HepG2 (cell line): ENCODE results near the gene OAF. TPM values are rescaled to one million over a fixed set of nuclear protein-coding genes. Genes with fewer than 3 reads are reported as not detected.

Source experiments
- AGO1 ChIP-seq: fragments of 200-400 bp; formaldehyde crosslinking; IDR thresholded peaks from 2 replicates; pipeline ENCODE4 v1.6.1; 2017; ENCODE audit warnings: mild to moderate bottlenecking, low read depth, low read length, moderate library complexity; ENCODE audit not compliant: poor library complexity, severe bottlenecking
- CC2D1A ChIP-seq: sonication (generic); formaldehyde crosslinking; IDR thresholded peaks from 2 replicates; pipeline ENCODE4 v1.8.1; 2023; ENCODE audit warnings: mild to moderate bottlenecking, missing genetic modification reagents
- ETV6 ChIP-seq: sonication (generic); formaldehyde crosslinking; conservative IDR thresholded peaks from 2 replicates; pipeline ENCODE4 v1.4.0; 2020; ENCODE audit warnings: missing genetic modification reagents
- FOSL1 ChIP-seq: sonication (generic); formaldehyde crosslinking; IDR thresholded peaks from 2 replicates; pipeline ENCODE4 v1.9.0; 2021; ENCODE audit warnings: missing genetic modification reagents, borderline replicate concordance
- KDM5B ChIP-seq: sonication (generic); formaldehyde crosslinking; IDR thresholded peaks from 2 replicates; pipeline ENCODE4 v1.4.0; 2020; ENCODE audit warnings: missing genetic modification reagents, mild to moderate bottlenecking, borderline replicate concordance
- MED1 ChIP-seq: sonication (generic); formaldehyde crosslinking; IDR thresholded peaks from 2 replicates; pipeline ENCODE4 v1.4.0; 2020; ENCODE audit warnings: missing genetic modification reagents
- PAWR ChIP-seq: sonication (generic); formaldehyde crosslinking; IDR thresholded peaks from 2 replicates; pipeline ENCODE4 v1.4.0; 2020; ENCODE audit warnings: missing genetic modification reagents, mild to moderate bottlenecking, borderline replicate concordance
- PCBP2 ChIP-seq: fragments of 200-400 bp; formaldehyde crosslinking; optimal IDR thresholded peaks from 2 replicates; pipeline ENCODE3; 2018; ENCODE audit warnings: low read length, low read depth; ENCODE audit not compliant: poor library complexity, severe bottlenecking
- SMAD1 ChIP-seq: sonication (generic); formaldehyde crosslinking; IDR thresholded peaks from 2 replicates; pipeline ENCODE4 v1.4.0; 2020; ENCODE audit warnings: missing genetic modification reagents, low read depth, mild to moderate bottlenecking, borderline replicate concordance
- SNAPC2 ChIP-seq: sonication (generic); formaldehyde crosslinking; IDR thresholded peaks from 2 replicates; pipeline ENCODE4 v1.8.1; 2022; ENCODE audit warnings: mild to moderate bottlenecking, missing genetic modification reagents
- ZFP62 ChIP-seq: sonication (generic); formaldehyde crosslinking; IDR thresholded peaks from 2 replicates; pipeline ENCODE4 v1.4.0; 2020; ENCODE audit warnings: missing genetic modification reagents
- ZFX ChIP-seq: sonication (generic); formaldehyde crosslinking; IDR thresholded peaks from 2 replicates; pipeline ENCODE4 v1.4.0; 2020; ENCODE audit warnings: mild to moderate bottlenecking, low read depth, missing genetic modification reagents, moderate library complexity
- ZNF274 ChIP-seq: sonication (generic); formaldehyde crosslinking; IDR thresholded peaks from 2 replicates; pipeline ENCODE4 v1.5.1; 2020; ENCODE audit warnings: mild to moderate bottlenecking, missing genetic modification reagents
- ZNF337 ChIP-seq: sonication (generic); formaldehyde crosslinking; IDR thresholded peaks from 2 replicates; pipeline ENCODE4 v1.5.1; 2020; ENCODE audit warnings: missing genetic modification reagents, low read depth, mild to moderate bottlenecking, borderline replicate concordance
- ZNF614 ChIP-seq: IDR thresholded peaks from 2 replicates; pipeline ENCODE4 v1.6.1; 2018; ENCODE audit warnings: missing biosample characterization, missing genetic modification reagents, inconsistent platforms, borderline replicate concordance
- ZSCAN21 ChIP-seq: sonication (generic); formaldehyde crosslinking; IDR thresholded peaks from 2 replicates; pipeline ENCODE4 v1.8.0; 2022; ENCODE audit warnings: mild to moderate bottlenecking, missing genetic modification reagents, moderate library complexity, borderline replicate concordance
- polyA plus RNA-seq, 8 experiments: library from polyadenylated mRNA; depleted of rRNA in 3 of 8; stranded (reverse) in 7 of 8; unstranded in 1 of 8; fragments of >200 nt; fragmentation: Illumina TruSeq in 4 of 8; extraction: Trizol in 4 of 8; gene quantifications; 2 replicates each; pipeline versions ENCODE4 v1.2.1 to v1.2.3, GENCODE V29; 2011 to 2016; ENCODE audit warnings: low read depth in 4 of 8, missing spikeins in 1 of 8, mixed read lengths in 1 of 8; ENCODE audit not compliant: insufficient read depth in 1 of 8
- total RNA-seq, 5 experiments: library from RNA; depleted of rRNA; stranded (reverse); fragments of >200 nt; fragmentation: Illumina TruSeq; extraction: Trizol; gene quantifications; 2 replicates each; pipeline ENCODE4 v1.2.3, GENCODE V29; 2016; ENCODE audit warnings: low read depth in 1 of 5
- TF ChIP-seq, protein P1 (sequence below): IDR thresholded peaks from 2 replicates; pipeline ENCODE4 v1.6.1; 2018; ENCODE audit warnings: missing genetic modification reagents, mild to moderate bottlenecking, missing compliant biosample characterization
- TF ChIP-seq, protein P2 (sequence below): fragments of 450-650 bp; IDR thresholded peaks from 2 replicates; pipeline ENCODE4 v1.6.1; 2016
- TF ChIP-seq, protein P3 (sequence below): sonication (generic); formaldehyde crosslinking; IDR thresholded peaks from 2 replicates; pipeline ENCODE4 v1.5.0; 2020; ENCODE audit warnings: mild to moderate bottlenecking, missing genetic modification reagents
- TF ChIP-seq, protein P4 (sequence below): sonication (generic); formaldehyde crosslinking; IDR thresholded peaks from 2 replicates; pipeline ENCODE4 v1.5.0; 2020; ENCODE audit warnings: missing genetic modification reagents
- TF ChIP-seq, protein P5 (sequence below): sonication (generic); formaldehyde crosslinking; IDR thresholded peaks from 2 replicates; pipeline ENCODE4 v1.9.0; 2021; ENCODE audit warnings: missing genetic modification reagents, borderline replicate concordance

Gene OAF
- total and polyA plus RNA-seq, 2 of the 13 experiments (the other 11 are each of a cell fraction or from before 2014, with no cell fraction given), result 63.7 to 94.6 TPM

DNA sequence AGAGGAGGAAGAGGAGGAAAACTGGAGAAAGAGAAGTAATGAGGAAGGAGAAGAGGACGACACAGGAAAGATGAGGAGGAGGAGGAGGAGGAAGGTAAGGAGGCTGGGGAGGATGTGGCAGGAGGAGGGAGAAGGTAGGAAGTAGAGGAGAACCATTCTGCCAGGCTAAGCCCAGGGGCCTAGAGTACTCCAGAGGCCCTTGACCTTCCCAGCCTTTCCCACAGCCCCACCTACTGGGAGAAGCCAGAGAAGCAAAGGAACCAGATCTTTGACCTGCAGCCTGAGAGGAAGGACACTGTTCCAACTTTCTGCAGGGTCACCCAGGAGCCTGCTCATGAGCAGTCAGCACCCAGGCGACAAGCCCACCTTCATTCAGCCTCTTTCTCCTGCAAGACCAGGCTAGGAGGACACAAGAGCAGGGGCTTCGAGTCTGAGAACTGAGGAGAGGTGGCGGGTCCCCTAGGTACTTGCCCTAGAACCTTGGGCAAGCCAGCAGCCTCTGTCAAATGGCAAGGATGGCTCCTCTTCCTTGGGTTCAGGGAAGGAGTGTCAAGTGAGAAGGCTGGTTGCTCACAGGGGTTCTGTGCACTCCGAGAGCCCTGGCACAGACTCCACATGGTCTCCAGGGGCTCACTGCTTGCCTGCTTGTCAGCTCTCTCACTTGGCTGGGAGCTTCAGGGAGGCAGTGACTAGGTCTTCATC lies 27.9 kb upstream of the OAF start (continued):
- peak; percentile 66; the same call in 1 of the 2 replicates for TF ChIP-seq ZNF614 (CRISPR knock-in tag)
- no peak for TF ChIP-seq ZNF337 (CRISPR knock-in tag)
- TF ChIP-seq PCBP2, result peak; percentile 78
- TF ChIP-seq, protein P1, sequence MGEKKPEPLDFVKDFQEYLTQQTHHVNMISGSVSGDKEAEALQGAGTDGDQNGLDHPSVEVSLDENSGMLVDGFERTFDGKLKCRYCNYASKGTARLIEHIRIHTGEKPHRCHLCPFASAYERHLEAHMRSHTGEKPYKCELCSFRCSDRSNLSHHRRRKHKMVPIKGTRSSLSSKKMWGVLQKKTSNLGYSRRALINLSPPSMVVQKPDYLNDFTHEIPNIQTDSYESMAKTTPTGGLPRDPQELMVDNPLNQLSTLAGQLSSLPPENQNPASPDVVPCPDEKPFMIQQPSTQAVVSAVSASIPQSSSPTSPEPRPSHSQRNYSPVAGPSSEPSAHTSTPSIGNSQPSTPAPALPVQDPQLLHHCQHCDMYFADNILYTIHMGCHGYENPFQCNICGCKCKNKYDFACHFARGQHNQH (CRISPR knock-in tag), result peak; percentile 53; the same call in 1 of the 2 replicates
- TF ChIP-seq ZFX (CRISPR knock-in tag), result peak; percentile 86
- TF ChIP-seq, protein P2, sequence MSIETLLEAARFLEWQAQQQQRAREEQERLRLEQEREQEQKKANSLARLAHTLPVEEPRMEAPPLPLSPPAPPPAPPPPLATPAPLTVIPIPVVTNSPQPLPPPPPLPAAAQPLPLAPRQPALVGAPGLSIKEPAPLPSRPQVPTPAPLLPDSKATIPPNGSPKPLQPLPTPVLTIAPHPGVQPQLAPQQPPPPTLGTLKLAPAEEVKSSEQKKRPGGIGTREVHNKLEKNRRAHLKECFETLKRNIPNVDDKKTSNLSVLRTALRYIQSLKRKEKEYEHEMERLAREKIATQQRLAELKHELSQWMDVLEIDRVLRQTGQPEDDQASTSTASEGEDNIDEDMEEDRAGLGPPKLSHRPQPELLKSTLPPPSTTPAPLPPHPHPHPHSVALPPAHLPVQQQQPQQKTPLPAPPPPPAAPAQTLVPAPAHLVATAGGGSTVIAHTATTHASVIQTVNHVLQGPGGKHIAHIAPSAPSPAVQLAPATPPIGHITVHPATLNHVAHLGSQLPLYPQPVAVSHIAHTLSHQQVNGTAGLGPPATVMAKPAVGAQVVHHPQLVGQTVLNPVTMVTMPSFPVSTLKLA, result no peak
- TF ChIP-seq PAWR, result no peak
- TF ChIP-seq, protein P3, sequence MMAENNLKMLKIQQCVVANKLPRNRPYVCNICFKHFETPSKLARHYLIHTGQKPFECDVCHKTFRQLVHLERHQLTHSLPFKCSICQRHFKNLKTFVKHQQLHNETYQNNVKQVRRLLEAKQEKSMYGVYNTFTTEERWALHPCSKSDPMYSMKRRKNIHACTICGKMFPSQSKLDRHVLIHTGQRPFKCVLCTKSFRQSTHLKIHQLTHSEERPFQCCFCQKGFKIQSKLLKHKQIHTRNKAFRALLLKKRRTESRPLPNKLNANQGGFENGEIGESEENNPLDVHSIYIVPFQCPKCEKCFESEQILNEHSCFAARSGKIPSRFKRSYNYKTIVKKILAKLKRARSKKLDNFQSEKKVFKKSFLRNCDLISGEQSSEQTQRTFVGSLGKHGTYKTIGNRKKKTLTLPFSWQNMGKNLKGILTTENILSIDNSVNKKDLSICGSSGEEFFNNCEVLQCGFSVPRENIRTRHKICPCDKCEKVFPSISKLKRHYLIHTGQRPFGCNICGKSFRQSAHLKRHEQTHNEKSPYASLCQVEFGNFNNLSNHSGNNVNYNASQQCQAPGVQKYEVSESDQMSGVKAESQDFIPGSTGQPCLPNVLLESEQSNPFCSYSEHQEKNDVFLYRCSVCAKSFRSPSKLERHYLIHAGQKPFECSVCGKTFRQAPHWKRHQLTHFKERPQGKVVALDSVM (CRISPR knock-in tag), result no peak
- peak; percentile 65 for TF ChIP-seq MED1 (CRISPR knock-in tag)
- TF ChIP-seq ZFP62 (CRISPR knock-in tag), result no peak
- TF ChIP-seq, protein P4, sequence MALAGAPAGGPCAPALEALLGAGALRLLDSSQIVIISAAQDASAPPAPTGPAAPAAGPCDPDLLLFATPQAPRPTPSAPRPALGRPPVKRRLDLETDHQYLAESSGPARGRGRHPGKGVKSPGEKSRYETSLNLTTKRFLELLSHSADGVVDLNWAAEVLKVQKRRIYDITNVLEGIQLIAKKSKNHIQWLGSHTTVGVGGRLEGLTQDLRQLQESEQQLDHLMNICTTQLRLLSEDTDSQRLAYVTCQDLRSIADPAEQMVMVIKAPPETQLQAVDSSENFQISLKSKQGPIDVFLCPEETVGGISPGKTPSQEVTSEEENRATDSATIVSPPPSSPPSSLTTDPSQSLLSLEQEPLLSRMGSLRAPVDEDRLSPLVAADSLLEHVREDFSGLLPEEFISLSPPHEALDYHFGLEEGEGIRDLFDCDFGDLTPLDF, result no peak
- 0 out of 2 replicates have a peak, but pooled peaks have one; percentile 59 for TF ChIP-seq ZNF274 (CRISPR knock-in tag)
- TF ChIP-seq FOSL1 (CRISPR knock-in tag), result no peak
- TF ChIP-seq, protein P5, sequence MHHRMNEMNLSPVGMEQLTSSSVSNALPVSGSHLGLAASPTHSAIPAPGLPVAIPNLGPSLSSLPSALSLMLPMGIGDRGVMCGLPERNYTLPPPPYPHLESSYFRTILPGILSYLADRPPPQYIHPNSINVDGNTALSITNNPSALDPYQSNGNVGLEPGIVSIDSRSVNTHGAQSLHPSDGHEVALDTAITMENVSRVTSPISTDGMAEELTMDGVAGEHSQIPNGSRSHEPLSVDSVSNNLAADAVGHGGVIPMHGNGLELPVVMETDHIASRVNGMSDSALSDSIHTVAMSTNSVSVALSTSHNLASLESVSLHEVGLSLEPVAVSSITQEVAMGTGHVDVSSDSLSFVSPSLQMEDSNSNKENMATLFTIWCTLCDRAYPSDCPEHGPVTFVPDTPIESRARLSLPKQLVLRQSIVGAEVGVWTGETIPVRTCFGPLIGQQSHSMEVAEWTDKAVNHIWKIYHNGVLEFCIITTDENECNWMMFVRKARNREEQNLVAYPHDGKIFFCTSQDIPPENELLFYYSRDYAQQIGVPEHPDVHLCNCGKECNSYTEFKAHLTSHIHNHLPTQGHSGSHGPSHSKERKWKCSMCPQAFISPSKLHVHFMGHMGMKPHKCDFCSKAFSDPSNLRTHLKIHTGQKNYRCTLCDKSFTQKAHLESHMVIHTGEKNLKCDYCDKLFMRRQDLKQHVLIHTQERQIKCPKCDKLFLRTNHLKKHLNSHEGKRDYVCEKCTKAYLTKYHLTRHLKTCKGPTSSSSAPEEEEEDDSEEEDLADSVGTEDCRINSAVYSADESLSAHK (CRISPR knock-in tag), result no peak
- TF ChIP-seq KDM5B, result peak; percentile 27; the same call in 1 of the 2 replicates
- TF ChIP-seq ETV6 (CRISPR knock-in tag), result no peak
- TF ChIP-seq CC2D1A (CRISPR knock-in tag), result no peak
- no peak for TF ChIP-seq SMAD1
- TF ChIP-seq AGO1, result no peak
- TF ChIP-seq ZSCAN21 (CRISPR knock-in tag), result no peak
- TF ChIP-seq SNAPC2, result no peak
